Activated T-cell treated with anti-CD3 and anti-CD28 coated beads for 1 hour (primary cell): ENCODE measurements around the gene SLC25A43.
"Not testable (repeated sequence)": the region's sequence is repeated elsewhere in the genome, so short reads cannot be mapped to it uniquely, and the experiment has no call there.

Experiments
- DNase-seq: peaks from one replicate; pipeline ENCODE4 v3.0.0-alpha.2; 2020; ENCODE audit warnings: low read depth

Gene SLC25A43

DNA sequence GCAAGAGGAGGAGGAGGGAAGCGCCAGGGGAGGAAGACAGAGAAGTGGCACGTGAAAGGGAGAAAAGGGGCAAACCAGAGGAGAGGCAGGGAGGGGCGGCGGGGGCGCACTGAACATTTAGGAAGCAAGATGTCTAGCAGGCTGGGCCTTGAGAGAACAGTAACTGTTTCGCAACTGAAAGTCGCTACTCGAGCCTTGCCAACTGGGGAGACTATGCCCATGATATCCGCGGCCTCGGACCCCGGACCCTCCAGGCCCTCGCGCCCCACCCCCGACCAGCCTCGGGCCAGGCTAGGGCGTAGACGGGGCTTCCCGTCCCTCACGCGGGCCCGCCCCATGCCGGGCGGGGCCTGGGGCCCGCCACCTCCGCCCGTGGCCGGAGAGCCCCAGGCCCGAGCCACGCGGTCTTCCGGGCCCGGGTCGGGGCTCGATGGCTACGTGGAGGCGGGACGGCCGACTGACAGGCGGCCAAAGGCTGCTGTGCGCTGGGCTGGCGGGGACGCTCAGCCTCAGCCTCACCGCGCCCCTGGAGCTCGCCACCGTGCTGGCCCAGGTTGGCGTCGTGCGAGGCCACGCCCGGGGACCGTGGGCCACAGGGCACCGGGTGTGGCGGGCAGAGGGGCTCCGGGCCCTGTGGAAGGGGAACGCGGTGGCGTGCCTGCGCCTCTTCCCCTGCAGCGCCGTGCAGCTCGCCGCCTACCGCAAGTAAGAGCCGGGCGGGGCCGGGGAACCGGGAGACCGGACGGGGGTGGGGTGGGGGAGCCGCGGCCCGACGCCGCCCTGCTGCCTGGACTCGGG lies at the start of gene SLC25A43:
SLC25A43 (plus strand) TSS at position 363 of the 798 bp plus-strand sequence; CDS start at position 431, 68 bp downstream.
- DNase-seq: peak; percentile 6

DNA sequence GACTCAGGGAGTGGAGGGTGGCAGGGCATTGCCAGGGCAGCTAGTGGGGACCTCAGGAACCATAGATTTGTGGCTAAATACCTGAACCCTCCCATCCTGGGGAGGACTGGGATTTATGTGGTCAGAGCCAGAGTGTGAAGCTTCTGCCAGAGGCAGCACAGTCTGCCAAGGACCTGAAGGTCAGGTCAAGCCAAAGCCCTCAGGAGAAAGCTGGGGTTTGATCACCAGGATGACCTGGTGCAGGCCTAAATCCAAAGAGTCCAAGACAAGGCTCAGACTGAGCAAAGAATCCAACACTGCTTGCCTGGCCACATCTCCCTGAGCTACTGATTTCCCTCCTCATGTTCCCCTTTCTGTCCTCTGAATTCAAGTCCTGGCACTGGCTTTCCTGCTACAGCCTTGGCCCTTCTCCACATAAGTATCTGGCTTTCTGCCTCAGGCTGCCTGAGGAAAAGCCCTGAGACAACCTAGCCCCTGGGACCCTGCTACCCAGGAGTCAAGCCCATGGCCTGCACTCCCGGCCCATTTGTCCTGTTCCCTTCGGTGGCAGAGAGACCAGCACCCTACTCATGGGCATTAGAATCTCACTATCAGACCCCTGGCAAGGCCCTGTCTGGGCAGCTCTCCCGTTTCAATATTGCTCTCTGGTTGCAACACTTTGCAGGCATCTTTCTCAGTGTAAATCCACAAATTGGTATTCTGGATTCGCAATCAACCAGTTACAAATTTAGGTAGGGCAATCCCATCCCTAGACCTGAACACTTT lies 39.3 kb upstream of the SLC25A43 start:
- DNase-seq: no peak

DNA sequence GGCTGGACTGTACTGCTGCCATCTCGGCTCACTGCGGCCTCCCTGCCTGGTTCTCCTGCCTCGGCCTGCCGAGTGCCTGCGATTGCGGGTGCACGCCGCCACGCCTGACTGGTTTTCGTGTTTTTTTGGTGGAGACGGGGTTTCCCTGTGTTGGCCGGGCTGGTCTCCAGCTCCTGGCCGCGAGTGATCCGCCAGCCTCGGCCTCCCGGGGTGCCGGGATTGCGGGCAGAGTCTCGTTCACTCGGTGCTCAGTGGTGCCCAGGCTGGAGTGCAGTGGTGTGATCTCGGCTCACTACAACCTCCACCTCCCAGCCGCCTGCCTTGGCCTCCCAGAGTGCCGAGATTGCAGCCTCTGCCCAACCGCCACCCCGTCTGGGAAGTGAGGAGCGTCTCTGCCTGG lies 37.7 kb upstream of the SLC25A43 start:
- not testable (repeated sequence) for DNase-seq

DNA sequence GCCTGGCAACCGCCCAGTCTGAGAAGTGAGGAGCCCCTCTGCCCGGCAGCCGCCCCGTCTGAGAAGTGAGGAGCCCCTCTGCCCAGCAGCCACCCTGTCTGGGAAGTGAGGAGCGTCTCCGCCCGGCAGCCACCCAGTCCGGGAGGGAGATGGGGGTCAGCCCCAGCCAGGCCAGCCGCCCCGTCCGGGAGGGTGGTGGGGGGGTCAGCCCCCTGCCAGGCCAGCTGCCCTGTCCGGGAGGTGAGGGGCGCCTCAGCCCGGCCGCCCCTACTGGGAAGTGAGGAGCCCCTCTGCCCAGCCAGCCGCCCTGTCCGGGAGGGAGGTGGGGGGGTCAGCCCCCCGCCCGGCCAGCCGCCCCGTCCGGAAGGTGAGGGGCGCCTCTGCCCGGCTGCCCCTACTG lies 37.1 kb upstream of the SLC25A43 start:
- DNase-seq: not testable (repeated sequence)

DNA sequence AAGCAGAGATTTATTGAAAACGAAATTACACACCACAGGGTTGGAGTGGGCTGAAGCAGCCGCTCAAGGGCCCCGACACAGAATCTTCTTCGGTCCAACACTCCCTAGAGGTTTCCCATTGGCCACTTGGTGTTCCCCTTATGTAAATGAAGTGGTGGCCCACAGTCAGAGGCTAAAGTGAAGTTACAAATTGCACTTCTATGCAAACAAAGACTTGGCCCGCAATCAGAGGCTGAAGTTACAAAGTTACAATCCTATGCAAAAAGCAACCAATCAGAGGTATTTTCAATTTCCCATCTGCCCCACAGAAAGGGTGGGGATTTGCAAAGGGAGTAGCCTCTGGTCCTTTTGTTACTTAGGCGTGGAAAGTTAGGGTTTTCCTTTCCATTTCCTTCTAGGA lies 35.7 kb upstream of the SLC25A43 start:
- DNase-seq: no peak

DNA sequence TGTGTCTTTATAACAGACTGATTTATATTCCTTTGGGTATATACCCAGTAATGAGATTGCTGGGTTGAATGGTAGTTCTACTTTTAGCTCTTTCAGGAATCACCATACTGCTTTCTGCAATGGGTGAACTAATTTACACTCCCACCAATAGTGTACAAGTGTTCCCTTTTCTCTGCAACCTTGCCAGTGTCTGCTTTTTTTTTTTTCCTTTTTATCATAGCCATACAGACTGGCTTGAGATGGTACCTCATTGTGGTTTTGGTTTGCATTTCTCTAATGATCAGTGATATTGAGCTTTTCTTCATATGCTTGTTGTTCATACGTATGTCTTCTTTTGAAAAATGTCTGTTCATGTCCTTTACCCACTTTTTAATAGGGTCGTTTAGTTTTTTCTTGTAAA lies 27.3 kb upstream of the SLC25A43 start:
- not testable (repeated sequence) for DNase-seq

DNA sequence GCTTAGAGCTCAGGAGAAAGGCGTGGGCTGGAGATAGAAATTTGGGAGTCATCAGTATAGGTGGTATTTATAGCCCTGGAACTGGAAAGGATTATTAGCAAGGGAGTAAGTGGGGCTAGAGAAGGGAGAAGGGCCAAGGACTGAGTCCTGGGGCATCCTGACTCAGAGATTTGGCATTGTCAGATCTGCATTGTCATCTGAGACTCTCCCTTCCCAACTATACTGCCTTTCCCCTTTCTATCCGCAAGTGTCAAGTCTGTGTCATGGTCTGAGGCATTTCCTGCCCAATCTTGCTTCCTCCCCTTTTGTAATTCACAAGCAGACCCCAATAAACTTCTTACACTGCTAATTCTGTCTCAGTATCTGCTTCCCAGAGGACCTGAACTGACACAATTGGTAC lies 24.4 kb upstream of the SLC25A43 start:
- DNase-seq: no peak

DNA sequence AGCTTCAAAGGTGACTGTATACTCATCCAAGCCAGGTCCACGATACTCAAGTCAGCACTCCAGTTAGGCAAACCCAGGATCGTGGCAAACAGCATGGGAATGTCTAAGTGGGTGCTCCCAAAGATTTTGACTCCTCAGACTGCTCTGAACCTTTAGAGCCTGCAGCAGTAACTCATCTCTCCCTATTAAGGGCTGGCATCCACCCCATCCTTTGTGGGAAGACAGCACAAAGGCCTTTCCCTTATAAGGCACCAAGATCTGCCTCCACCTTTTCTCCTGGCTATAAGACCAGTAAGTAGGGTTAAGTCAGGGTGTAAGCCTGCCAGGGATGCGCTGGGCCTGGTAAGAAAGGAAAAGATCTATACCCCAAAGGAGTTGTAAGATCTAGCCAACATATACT lies 23.6 kb upstream of the SLC25A43 start:
- DNase-seq: no peak

DNA sequence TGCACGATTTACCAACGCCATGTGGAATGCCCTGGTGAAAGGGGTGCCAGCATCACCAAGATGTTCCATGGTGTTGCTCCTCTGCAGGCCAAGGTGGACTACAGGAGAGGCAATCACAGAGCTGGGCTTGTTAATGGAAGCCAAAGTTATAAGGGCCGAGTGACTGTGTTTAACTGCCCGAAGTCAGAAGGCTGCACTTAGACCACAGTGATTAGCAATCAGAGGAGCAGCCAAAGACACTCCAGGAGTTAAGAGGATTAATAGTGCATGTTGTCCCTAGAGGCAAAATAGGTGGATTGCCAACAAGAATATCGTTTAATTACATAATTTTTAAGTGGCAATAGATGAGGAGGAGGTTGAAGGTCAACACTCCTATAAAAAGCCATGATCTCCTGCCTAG lies 22.8 kb upstream of the SLC25A43 start:
- DNase-seq: no peak

DNA sequence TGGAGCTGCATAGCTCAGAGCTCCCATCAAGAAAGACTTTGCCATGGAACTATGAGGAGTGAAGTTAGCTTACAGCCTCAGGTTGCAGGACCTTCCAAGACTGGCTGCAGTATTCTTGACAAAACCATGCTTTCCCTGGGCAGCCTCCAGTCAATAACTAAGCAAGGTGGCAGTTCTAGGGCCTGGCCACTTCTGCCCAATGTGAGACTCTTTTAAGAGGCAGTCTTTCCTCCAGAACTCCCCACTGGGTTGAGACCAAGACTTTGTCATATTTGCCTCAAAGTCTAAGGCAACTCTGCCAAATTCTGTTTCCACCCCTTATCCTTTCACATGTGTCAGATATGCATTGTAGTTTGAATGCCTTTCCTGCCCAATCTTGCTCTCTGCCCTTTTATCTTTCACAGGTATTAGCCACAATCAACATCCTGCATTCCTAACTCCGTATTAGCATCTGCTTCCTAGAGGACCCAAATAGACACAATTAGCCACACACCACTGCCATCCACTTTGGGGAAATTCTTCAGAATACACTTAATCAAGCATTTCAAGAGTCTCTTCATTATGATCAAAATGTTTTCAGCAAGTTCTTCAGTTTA lies 17.7 kb upstream of the SLC25A43 start:
- DNase-seq: no peak

DNA sequence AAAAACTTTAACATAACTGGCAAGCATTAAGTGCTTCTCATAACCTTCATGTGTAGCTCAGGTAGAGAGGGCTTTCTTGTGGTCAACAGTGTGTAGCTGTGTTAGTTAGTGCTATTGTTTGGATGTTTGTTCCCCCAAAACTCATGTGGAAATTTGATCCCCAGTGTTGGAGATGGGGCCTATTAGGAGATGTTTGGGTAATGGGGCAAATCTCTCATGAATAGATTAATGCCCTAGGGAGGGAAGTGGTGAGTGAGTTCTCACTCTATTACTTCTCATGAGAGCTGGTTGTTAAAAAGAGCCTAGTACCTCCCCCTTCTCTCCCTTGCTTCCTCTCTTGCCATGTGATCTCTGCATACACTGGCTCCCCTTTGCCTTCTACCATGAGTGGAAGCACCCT lies 16.5 kb upstream of the SLC25A43 start:
- no peak for DNase-seq

DNA sequence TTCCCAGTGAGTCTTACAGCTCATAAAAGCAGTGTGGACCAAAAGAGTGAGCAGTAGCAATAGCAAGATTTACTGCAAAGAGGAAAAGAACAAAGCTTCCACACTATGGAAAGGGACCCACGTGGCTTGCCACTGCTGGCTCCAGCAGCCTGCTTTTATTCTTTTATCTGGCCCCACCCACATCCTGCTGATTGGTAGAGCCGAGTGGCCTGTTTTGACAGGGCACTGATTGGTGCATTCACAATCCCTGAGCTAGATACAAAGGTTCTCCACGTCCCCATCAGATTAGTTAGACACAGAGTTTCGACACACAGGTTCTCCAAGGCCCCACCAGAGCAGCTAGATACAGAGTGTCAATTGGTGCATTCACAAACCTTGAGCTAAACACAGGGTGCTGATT lies 12.5 kb upstream of the SLC25A43 start:
- not testable (repeated sequence) for DNase-seq

DNA sequence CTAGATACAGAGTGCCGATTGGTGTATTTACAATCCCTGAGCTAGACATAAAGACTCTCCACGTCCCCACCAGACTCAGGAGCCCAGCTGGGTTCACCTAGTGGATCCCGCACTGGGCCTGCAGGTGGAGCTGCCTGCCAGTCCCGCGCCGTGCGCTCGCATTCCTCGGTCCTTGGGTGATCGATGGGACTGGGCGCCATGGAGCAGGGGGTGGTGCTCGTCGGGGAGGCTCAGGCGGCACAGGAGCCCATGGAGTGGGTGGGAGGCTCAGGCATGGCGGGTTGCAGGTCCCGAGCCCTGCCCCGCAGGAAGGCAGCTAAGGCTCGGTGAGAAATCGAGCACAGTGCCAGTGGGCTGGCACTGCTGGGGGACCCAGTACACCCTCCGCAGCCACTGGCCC lies 11.7 kb upstream of the SLC25A43 start:
- DNase-seq: not testable (repeated sequence)

DNA sequence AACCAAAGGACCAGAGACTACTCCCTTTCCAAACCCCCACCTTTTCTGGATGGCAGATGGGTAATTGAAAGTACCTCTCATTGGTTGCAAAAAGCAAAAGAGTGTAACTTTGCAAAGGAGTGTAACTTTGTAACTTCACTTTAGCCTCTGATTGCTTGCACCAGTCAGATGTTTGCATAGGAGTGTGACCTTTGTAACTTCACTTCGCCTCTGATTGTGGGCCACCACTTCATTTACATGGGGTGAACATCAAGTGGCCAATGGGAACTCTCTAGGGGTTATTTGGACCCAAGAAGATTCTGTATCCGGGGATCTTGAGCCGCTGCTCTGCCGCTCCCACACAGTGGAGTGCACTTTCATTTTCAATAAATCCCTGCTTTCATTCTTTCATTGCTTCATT lies 9.9 kb upstream of the SLC25A43 start:
- no peak for DNase-seq

DNA sequence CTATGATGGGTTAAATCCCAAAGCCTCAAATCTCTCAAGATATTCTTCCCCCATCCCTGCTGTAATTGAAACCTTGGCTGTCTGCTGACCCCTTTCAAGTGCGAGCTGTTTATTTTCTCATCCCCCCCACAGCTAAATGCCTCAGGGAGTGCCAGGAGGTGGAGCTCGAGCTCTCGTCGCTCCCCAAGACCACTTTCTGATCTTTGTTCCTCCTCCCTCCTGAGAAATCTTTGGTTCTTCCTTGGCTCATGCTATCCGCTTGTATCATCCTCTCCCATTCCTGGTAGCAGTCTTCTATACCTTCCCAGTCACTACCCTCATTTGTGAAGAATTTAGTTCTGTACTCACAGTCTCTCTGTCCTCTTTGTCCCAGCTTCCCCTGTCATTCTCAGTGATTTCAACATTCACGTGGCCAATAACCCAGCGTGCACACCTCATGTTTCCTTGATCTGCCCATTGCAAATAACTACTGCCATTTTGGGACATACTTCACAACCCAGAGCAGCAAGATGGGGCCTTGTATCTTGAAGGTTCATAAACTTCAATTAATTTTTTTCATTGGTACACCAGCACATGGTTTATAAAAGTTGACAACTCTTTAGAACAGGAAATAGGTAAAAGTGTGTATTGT lies 9.2 kb upstream of the SLC25A43 start:
- DNase-seq: no peak

DNA sequence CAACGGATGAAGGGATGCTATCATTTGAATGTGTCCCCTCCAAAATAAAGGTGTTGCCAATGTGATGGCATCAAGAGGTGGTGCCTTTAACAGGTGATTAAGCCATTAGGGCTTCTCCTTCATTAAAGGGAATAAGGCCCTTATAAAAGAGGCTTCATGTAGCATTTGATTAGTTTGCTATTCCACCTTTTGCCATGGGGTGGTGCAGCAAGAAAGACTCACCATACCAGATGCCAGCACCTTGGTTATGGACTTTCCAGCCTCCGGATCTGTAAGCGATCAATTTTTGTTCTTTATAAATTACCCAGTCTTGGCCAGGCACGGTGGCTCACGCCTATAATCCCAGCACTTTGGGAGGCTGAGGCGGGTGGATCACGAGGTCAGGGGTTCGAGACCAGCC lies 7.9 kb upstream of the SLC25A43 start:
- DNase-seq: no peak

DNA sequence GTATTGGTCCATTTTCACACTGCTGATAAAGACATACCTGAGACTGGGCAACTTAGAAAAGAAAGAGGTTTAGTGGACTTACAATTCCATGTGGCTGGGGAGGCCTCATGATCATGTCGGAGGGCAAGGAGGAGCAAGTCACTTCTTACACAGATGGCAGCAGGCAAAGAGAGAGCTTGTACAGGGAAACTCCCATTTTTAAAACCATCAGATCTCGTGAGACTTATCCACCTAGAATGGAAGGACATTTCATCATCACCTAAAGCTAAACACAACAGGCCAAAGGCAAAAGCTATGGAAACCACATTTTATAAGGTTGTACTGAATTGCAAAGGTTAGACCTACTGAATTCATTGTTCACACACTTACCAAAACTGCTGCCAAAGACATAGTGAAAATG lies 6.0 kb upstream of the SLC25A43 start:
- no peak for DNase-seq

DNA sequence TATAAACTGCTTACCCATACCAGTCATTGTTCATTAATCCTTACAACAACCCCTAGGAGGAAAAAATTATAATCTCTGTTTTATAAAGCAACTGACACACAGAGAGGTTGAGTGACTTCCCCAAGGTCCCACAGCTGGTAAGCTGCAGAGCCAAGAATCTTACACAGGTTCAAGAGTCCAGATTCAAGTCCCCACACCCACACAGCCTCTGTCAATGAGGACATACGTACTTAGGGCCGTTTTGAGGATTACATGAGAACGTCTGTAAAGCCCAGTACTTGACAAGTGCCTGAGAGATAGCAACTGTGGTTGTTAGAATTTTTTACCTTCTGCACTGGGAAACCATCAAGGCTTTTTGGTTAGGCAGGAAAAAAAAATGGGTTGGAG lies 556 bp upstream of the SLC25A43 start:
- no peak for DNase-seq

DNA sequence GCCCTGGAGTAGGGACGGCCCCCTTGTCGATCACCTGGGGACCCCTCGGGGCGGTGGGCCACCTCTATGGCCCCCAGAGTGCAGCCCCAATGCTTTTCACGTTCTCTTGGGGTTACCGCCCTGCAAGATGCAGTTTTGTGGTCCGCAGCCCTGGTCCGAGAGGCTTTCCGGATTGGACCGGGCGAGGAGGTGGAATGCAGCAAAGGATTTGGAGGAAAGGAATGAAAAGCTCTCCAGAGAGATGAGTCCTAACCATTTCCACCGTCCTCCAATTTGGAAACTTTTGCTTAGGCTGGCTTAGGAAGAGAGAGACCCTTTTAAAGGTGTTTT lies 601 bp downstream of the SLC25A43 start:
- no peak for DNase-seq

DNA sequence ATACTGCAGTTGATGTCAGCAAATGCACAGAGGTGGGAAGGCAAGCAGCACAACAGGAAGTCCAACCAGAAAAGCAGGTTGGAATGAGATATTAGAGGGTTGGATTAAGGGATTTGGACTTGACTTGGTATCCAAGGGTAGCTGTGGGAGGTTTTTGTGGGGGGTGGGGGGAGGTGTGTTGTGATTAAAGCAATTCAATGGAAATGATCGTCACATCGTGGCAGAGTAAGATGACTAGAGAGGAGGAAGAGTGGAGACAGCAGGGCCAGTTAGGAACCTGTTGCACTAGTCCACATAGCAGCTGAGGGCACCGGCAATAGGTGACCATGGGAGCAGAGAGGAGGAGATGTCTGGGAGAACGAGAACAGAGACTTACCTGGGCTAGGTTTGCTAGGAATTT lies 2.4 kb downstream of the SLC25A43 start:
- DNase-seq: no peak

DNA sequence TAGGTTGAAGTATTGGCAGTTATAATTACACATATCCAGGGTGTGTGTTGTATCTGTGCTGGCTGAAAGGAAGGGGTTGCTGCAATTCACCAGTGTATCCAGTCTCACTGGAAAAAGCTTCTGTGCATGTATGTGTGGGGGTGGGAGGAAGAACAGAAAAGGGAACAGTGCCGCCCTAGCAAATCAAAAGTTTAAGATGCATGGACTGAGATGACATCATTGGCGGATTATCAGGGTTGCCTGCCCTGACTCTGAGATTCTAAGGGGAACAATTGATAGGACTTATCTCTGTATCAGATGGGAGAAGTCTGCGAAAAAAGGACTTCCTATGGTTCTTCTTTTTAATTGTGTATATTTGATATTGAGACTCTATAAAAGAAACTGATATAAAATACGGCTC lies 3.5 kb downstream of the SLC25A43 start:
- DNase-seq: no peak

DNA sequence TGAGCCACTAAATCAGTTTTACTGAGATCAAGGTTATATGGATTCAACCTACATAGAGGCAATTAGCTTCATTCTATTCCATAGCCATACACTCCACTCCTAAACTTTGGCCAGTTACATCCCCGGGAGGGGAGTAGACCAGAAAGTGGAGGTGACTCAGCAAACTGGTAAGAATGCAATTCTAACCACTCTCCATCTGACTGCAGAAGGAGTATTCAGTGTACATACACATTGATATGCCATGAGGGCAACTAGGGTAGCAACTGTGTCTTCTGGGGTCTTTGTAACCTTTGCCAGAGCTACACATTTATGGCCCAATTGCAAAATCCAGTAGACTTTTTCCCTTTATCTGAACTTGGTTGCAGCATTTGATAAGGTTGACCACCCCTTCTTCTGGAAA lies 7.6 kb downstream of the SLC25A43 start:
- DNase-seq: no peak

DNA sequence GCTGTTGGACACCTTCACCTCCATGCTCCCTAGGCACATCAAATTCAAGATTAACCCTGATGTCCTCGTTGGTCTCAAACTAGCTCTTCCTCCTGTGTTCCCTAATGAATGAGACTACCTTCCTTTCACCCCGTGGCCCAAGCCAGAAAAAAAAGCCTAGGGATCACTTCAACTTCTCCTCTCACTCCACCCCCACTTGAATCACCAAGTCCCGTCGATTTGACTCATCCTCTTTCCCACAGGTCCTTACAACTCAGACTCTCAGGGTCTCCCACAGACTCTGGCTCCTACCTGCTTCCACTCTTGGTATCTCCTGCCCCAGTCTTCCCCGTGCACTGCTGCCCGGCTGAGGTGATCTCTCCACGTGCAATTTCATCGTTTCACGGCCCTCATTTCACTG lies 8.5 kb downstream of the SLC25A43 start:
- no peak for DNase-seq
